ENCODE data around the gene MAN1A2.

Gene MAN1A2

GRCh38 chr1:117574161-117574835 lies 207.0 kb downstream of the MAN1A2 start:
- DNase-seq (ENCODE audit: low spot score) (no peak), FAIRE-seq (no peak)

GRCh38 chr1:117575586-117576225 lies 208.5 kb downstream of the MAN1A2 start:
- DNase-seq (ENCODE audit: low spot score) (no peak), FAIRE-seq (no peak)

DNA sequence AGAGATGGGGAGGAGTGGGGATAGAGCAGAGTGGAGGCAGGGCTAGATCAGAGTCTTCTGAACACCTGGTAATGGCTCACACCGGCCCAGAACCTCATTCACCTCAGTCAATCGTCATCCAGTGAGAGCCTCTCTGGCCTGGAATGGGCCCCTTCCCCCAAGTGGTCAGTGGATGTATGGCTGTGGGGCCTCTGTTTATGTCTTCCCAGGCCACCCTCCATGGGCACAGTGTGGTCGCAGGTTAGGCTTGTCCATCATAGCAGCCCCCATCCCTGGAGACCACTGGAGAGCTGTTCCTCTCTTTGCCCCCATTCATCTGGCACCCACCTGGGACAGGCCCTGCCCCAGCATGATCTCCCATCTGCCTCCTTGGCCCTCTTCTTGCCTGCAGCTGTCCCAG lies 209.0 kb downstream of the MAN1A2 start:
- no peak for FAIRE-seq

GRCh38 chr1:117577191-117577885 lies 210.1 kb downstream of the MAN1A2 start:
- no peak for FAIRE-seq
- DNase-seq (ENCODE audit: low spot score) = no peak

More for the DNA sequence above, 209.0 kb downstream of the MAN1A2 start:
- no peak for DNase-seq (ENCODE audit: low spot score)

DNA sequence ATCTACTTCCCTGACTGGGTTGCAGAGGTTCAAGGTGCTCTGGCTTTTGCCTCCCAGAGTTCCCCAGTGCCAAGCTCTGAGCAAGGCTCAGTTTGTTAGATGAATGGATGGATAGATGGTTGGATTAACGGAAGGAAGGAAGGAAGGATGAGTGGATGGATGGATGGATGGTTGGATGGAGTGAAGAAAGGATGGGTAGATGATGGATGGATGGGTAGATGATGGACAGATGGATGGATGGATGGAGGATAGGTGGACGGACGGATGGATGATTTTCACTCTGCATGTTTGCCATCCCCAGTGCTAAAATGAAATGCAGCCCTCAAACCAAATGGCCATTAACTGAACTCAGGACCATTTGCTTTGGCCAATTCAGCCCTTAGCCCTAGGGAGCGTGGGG lies 211.2 kb downstream of the MAN1A2 start:
- FAIRE-seq (no peak), DNase-seq (ENCODE audit: low spot score) (no peak)

All from RCC 7860 (cell line).